Right atrium auricular region (tissue), 2 donors: ENCODE results near the gene PELI1. TPM values are rescaled to one million over a fixed set of nuclear protein-coding genes. Genes with fewer than 3 reads are reported as not detected.

Experiments used
- DNase-seq: peaks from one replicate; pipeline ENCODE4 v3.0.0-alpha.2; 2019; ENCODE audit warnings: low spot score
- H3K27ac ChIP-seq, 2 donors: fragments of 200-600 bp; sonication (generic); 1 replicate in 1 of 2; 2 replicates in 1 of 2; pipeline ENCODE4 v1.5.1; 2016 to 2019
- H3K27me3 ChIP-seq, 2 donors: fragments of 200-600 bp; sonication (generic); one replicate each; pipeline versions ENCODE4 v1.5.1 to v1.6.0; 2017 to 2019
- H3K36me3 ChIP-seq: fragments of 200-600 bp; sonication (generic); one replicate; pipeline ENCODE4 v1.5.1; 2016
- H3K4me1 ChIP-seq, 2 donors: fragments of 200-600 bp; sonication (generic); one replicate each; pipeline versions ENCODE4 v1.5.1 to v1.6.0; 2017 to 2019
- H3K4me3 ChIP-seq, 2 donors: fragments of 200-600 bp; sonication (generic); 1 replicate in 1 of 2; 2 replicates in 1 of 2; pipeline ENCODE4 v1.5.1; 2017 to 2019; ENCODE audit warnings: mild to moderate bottlenecking in 1 of 2, moderate library complexity in 1 of 2
- H3K9me3 ChIP-seq, 2 donors: fragments of 200-600 bp; sonication (generic); one replicate each; pipeline ENCODE4 v1.5.1; 2019
- total RNA-seq, 2 donors: library from RNA; depleted of rRNA; stranded (reverse); fragments of >200 nt; gene quantifications; one replicate each; pipeline ENCODE4 v1.1.0, GENCODE V29; 2016
- TF ChIP-seq, protein P1 (sequence below), 2 donors: fragments of 200-600 bp; sonication (generic); IDR thresholded peaks; one replicate each; pipeline ENCODE4 v1.5.1; 2019; ENCODE audit warnings: antibody characterized with exemption in 2 of 2

The PELI1 gene
- total RNA-seq, 2 donors from 2014 or later = 10.3 to 10.9 TPM

DNA sequence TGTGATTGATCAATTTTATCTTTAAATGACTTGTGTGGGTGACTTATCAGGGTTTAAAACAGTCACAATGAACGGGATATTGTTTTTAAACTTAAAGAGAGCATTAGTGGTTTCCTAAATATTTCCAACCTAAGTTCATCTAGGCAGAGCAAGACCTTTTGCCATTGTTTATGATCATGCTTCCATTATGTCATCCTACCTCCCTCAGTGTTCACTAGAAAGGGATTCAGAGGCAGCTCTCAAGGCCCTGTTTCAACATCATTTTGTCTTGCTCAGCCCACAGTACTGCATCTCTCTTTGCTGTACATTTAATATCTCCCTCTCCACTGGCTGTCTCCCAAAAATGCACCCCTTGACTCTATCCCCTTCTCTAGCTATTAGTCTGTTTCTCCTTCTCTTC lies 21.5 kb upstream of the PELI1 start:
- H3K27ac ChIP-seq = no peak overlapping the region
- TF ChIP-seq, protein P1, sequence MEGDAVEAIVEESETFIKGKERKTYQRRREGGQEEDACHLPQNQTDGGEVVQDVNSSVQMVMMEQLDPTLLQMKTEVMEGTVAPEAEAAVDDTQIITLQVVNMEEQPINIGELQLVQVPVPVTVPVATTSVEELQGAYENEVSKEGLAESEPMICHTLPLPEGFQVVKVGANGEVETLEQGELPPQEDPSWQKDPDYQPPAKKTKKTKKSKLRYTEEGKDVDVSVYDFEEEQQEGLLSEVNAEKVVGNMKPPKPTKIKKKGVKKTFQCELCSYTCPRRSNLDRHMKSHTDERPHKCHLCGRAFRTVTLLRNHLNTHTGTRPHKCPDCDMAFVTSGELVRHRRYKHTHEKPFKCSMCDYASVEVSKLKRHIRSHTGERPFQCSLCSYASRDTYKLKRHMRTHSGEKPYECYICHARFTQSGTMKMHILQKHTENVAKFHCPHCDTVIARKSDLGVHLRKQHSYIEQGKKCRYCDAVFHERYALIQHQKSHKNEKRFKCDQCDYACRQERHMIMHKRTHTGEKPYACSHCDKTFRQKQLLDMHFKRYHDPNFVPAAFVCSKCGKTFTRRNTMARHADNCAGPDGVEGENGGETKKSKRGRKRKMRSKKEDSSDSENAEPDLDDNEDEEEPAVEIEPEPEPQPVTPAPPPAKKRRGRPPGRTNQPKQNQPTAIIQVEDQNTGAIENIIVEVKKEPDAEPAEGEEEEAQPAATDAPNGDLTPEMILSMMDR (IDR thresholded peaks at IDR 0.05) = no peak
- no peak overlapping the region for H3K4me3 ChIP-seq
- no peak for DNase-seq
- no peaks in the 10 kb centered on the region for H3K27me3 ChIP-seq
- H3K4me1 ChIP-seq = no peaks in the 10 kb centered on the region
- no peaks in the 10 kb centered on the region for H3K9me3 ChIP-seq
- H3K36me3 ChIP-seq = no peaks in the 10 kb centered on the region

DNA sequence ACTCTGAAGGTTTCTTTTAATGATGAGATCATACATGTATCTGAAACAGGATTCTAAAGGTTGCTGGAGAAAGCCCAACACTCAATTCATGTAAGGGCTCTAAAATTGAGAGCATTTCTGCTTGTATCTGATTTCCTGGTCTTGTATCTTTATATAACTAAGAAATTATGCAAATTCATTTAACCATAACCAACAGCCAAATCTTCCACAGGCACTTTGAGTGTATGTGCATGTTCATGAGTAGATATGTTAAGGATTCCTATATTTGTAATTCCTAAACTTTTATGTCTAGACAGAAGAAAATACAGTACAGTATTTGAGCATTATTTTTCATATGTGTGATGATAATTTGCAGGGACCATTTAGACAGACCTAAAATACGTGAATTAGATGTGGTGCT lies 20.4 kb upstream of the PELI1 start:
- TF ChIP-seq, protein P1 (IDR thresholded peaks at IDR 0.05) = no peak
- Histone ChIP-seq H3K4me3 (no peak overlapping the region), H3K9me3 (no peaks in the 10 kb centered on the region)

DNA sequence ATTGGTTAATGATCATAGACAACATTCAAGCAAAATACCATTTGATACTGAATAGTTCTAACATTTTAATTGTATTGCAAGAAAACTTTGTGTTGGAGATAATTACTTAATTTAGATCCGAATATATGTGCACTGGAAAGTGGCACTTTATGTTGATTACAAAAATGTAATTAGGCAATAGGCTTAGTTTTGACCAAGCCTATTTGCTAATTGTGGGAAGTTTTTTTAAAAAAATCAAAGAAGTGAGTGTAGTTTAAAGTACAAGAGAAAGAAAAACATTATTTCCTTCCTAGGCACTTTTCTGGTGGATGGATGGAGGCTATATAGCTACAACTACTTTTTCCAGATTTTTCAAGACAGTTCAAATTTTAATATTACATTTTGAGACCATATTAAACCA lies 18.3 kb upstream of the PELI1 start:
- no peaks in the 10 kb centered on the region for H3K9me3 ChIP-seq
- TF ChIP-seq, protein P1 (IDR thresholded peaks at IDR 0.05) = no peak
- no peaks in the 10 kb centered on the region for H3K27me3 ChIP-seq
- no peaks in the 10 kb centered on the region for H3K36me3 ChIP-seq
- H3K4me3 ChIP-seq = no peak overlapping the region
- no peak for DNase-seq
- H3K27ac ChIP-seq = no peak overlapping the region
- no peaks in the 10 kb centered on the region for H3K4me1 ChIP-seq

More for the DNA sequence above, 20.4 kb upstream of the PELI1 start:
- DNase-seq = no peak
- no peak overlapping the region for H3K27ac ChIP-seq
- H3K36me3 ChIP-seq = no peaks in the 10 kb centered on the region
- no peaks in the 10 kb centered on the region for H3K4me1 ChIP-seq
- H3K27me3 ChIP-seq = no peaks in the 10 kb centered on the region

DNA sequence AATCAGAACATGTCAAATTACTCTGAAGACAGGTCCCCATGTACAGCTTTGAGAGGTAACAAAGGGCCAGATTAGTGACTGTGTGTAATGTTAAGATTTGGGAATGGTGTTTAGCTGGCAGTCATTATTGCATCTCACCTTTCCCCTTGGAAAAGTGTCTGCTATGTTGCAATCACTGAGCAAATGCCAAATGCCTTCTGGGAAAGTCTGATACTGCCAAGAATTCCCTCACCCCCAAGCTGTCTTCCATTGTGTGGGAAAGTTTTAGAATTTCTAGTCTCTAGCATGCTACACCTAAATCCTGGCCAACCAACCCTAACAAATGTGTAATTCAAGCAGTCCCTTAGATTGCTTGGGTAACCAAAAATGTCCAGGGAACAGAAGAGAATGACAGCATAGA lies 13.6 kb upstream of the PELI1 start:
- Histone ChIP-seq H3K4me1 (no peaks in the 10 kb centered on the region), H3K27me3 (no peaks in the 10 kb centered on the region), H3K4me3 (no peak overlapping the region), H3K27ac (no peak overlapping the region), H3K9me3 (no peaks in the 10 kb centered on the region), H3K36me3 (no peaks in the 10 kb centered on the region)
- TF ChIP-seq, protein P1 (IDR thresholded peaks at IDR 0.05) = no peak
- no peak for DNase-seq

DNA sequence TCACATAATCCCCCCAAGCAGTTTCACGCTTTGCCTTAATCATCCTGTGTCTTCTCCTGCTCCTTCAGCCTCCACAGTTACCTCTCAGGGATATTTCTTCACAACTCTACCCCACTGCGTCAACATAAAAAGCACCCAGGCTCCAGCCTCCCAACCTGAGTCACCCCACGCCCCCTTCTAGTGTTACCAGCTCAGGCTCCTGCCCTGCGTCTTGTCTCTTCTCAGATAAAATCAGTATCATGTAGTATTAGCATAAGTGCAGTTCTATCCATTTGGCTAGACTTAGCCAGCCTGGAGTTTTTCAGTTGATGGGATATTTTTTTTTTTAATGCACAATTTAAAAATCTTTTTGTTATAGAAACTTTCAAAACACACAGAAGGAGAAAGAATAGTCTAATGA lies 9.6 kb upstream of the PELI1 start:
- no peaks in the 10 kb centered on the region for H3K27me3 ChIP-seq
- H3K4me1 ChIP-seq = no peaks in the 10 kb centered on the region
- TF ChIP-seq, protein P1 (IDR thresholded peaks at IDR 0.05) = no peak
- no peak for DNase-seq
- H3K4me3 ChIP-seq = no peak overlapping the region
- no peaks in the 10 kb centered on the region for H3K9me3 ChIP-seq
- no peaks in the 10 kb centered on the region for H3K36me3 ChIP-seq
- no peak overlapping the region for H3K27ac ChIP-seq

DNA sequence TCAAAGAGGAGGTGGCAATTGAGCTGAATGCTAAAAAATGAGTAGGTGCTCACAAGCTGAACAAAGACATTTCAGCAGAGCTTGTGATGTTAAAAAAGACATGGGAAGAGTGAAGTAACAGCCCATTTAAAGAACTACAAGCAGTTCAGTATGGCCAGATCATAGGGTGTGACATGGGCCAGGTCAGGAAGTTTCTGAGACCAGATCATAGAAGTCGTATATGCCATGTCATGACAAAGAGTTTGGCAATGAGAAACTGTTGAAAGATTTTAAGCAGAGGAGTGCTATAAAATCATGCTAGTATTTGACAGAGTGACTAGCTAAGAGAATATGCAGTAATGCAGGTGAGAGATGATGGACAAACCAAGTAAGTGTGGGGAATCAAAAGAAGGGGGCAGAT lies 7.3 kb upstream of the PELI1 start:
- H3K27ac ChIP-seq = no peak overlapping the region
- H3K27me3 ChIP-seq = no peaks in the 10 kb centered on the region
- TF ChIP-seq, protein P1 (IDR thresholded peaks at IDR 0.05) = no peak
- H3K9me3 ChIP-seq = no peaks in the 10 kb centered on the region
- no peak for DNase-seq
- H3K4me3 ChIP-seq = no peak overlapping the region
- no peaks in the 10 kb centered on the region for H3K4me1 ChIP-seq
- no peaks in the 10 kb centered on the region for H3K36me3 ChIP-seq
